K562 (cell line): ENCODE results near the gene ABCG2. TPM values are rescaled to one million over a fixed set of nuclear protein-coding genes. Genes with fewer than 3 reads are reported as not detected.

Experiments used
- ATAC-seq: fragments of 200-7000 bp; cut with Tn5 transposase; 3 replicates; pipeline ENCODE4 v1.9.1; 2020; ENCODE audit warnings: moderate library complexity
- BruUV-seq: library from RNA; stranded (reverse); fragments of 400-500 nt; replicated peaks from 2 replicates; lab custom pipeline; 2021; lab: Mats Ljungman, UMichigan
- CTCF ChIA-PET: fragments of 300-600 bp; formaldehyde crosslinking; extraction: SDS; loops from one replicate; lab custom pipeline; 2021; ENCODE audit warnings: low intra/inter-chr PET ratio; lab: Yijun Ruan, JAX
- POLR2A ChIA-PET: fragments of 300-600, 350-650 bp; sonication (Branson Sonifier 250); formaldehyde crosslinking; extraction: SDS; loops from one replicate; lab custom pipeline; 2021; ENCODE audit warnings: antibody characterized with exemption, inconsistent platforms; lab: Yijun Ruan, JAX
- DNase-seq, 4 experiments: peaks; one replicate each; pipeline versions ENCODE4 v3.0.0 to v3.0.0-alpha.2; 2011 to 2018; ENCODE audit warnings: low spot score in 3 of 4, mixed read lengths in 3 of 4; ENCODE audit errors: extremely low read depth in 1 of 4
- FAIRE-seq: peaks from 2 replicates; lab custom pipeline; 2011; peaks lifted over from hg19 to GRCh38; lab: Jason Lieb, UNC
- H2AFZ ChIP-seq: 2 replicates; pipeline ENCODE4 v1.6.0; 2011; ENCODE audit warnings: low read depth, low read length, control low read depth, inconsistent platforms
- H3K27ac ChIP-seq: fragments of 200-600 bp; 3 replicates; pipeline ENCODE4 v1.8.0; 2011; ENCODE audit warnings: low read depth, mild to moderate bottlenecking, control low read depth, inconsistent platforms, low read length, moderate library complexity, mixed read lengths; ENCODE audit errors: extremely low read depth
- H3K27me3 ChIP-seq, 2 experiments: fragments of 300-600 bp in 1 of 2; 2 replicates in 1 of 2; 3 replicates in 1 of 2; pipeline versions ENCODE4 v1.6.0 to v1.8.0; 2011; ENCODE audit warnings: inconsistent platforms in 2 of 2, low read length in 2 of 2, mild to moderate bottlenecking in 1 of 2, mixed read lengths in 1 of 2, moderate library complexity in 1 of 2; ENCODE audit not compliant: control insufficient read depth in 2 of 2, insufficient read depth in 2 of 2
- H3K36me3 ChIP-seq: fragments of 300-600 bp; 3 replicates; pipeline ENCODE4 v1.8.0; 2011; ENCODE audit warnings: mild to moderate bottlenecking, low read length, inconsistent platforms; ENCODE audit not compliant: control insufficient read depth, insufficient read depth
- H3K4me1 ChIP-seq, 2 experiments: fragments of 200-600 bp in 1 of 2; replicated peaks in 1 of 2; 2 replicates in 1 of 2; 3 replicates in 1 of 2; pipeline versions ENCODE4 v1.5.1 to v1.8.0; 2011; ENCODE audit warnings: inconsistent platforms in 2 of 2, low read length in 2 of 2, mild to moderate bottlenecking in 1 of 2, mixed read lengths in 1 of 2, moderate library complexity in 1 of 2; ENCODE audit not compliant: control insufficient read depth in 2 of 2, insufficient read depth in 2 of 2
- H3K4me2 ChIP-seq: 2 replicates; pipeline ENCODE4 v1.6.1; 2011; ENCODE audit warnings: low read length, control low read depth, inconsistent platforms, mixed read lengths; ENCODE audit not compliant: insufficient read depth
- H3K4me3 ChIP-seq: fragments of 200-600 bp; sonication (generic), shearing (Covaris generic); 2 replicates; pipeline ENCODE4 v1.5.1; 2016; ENCODE audit warnings: control low read depth, inconsistent platforms
- H3K79me2 ChIP-seq: fragments of 200-600 bp; 3 replicates; pipeline ENCODE4 v1.8.0; 2011; ENCODE audit warnings: low read length, inconsistent platforms; ENCODE audit not compliant: control insufficient read depth, insufficient read depth
- H3K9ac ChIP-seq, 2 experiments: 2 replicates each; pipeline versions ENCODE4 v1.6.0 to v1.6.1; 2011; ENCODE audit warnings: low read depth in 2 of 2, low read length in 2 of 2, control low read depth in 1 of 2, inconsistent platforms in 1 of 2, mild to moderate bottlenecking in 1 of 2, mixed read lengths in 1 of 2; ENCODE audit not compliant: insufficient read depth in 1 of 2
- H3K9me1 ChIP-seq: one replicate; pipeline ENCODE4 v1.6.0; 2011; ENCODE audit warnings: inconsistent platforms, mild to moderate bottlenecking, low read length, moderate library complexity; ENCODE audit not compliant: control insufficient read depth, insufficient read depth
- H3K9me3 ChIP-seq: replicated peaks from 2 replicates; pipeline ENCODE4 v1.5.1; 2011; ENCODE audit warnings: low read depth, low read length, inconsistent platforms; ENCODE audit not compliant: control insufficient read depth, insufficient read depth
- H4K20me1 ChIP-seq: replicated peaks from 2 replicates; pipeline ENCODE4 v1.6.1; 2011; ENCODE audit warnings: low read length, inconsistent platforms, mixed read lengths; ENCODE audit not compliant: control insufficient read depth, insufficient read depth
- MAZ ChIP-seq, 2 experiments: fragments of 450-650 bp in 1 of 2; sonication (generic) in 1 of 2; formaldehyde crosslinking; IDR thresholded peaks in 1 of 2; conservative IDR thresholded peaks in 1 of 2; 2 replicates each; pipeline versions ENCODE4 v1.4.0 to v1.5.0; 2020; ENCODE audit warnings: mild to moderate bottlenecking in 1 of 2, missing genetic modification reagents in 1 of 2
- RNF219 ChIP-seq: fragments of 250-450 bp; sonication (Bioruptor Pico); IDR thresholded peaks from 2 replicates; pipeline ENCODE4 v1.5.0; 2022; ENCODE audit warnings: mild to moderate bottlenecking
- ZFP30 ChIP-seq: fragments of 250-450 bp; sonication (Bioruptor Pico); IDR thresholded peaks from 2 replicates; pipeline ENCODE4 v1.8.0; 2022; ENCODE audit warnings: moderate library complexity, mild to moderate bottlenecking, inconsistent platforms, borderline replicate concordance
- WGBS: fragments of 100-300 bp; shearing (Covaris generic); methylation state at CpG from one replicate; pipeline ENCODE4 v1.1.6; 2016; ENCODE audit warnings: low coverage, mixed read lengths; ENCODE audit not compliant: insufficient coverage; ENCODE audit errors: missing lambda C conversion rate; 5-methylcytosine and 5-hydroxymethylcytosine counted together
- in situ Hi-C: fragments of 300-500 bp; cut with MboI; formaldehyde crosslinking; loops from 4 replicates; pipeline ENCODE4 v1.15.0; 2018; ENCODE audit warnings: inconsistent platforms, mixed read lengths
- intact Hi-C: fragments of 100-400 bp; cut with micrococcal nuclease; formaldehyde crosslinking; loops from 2 replicates; pipeline ENCODE4 v1.14.2; 2022
- polyA plus RNA-seq, 8 experiments: library from polyadenylated mRNA; depleted of rRNA in 4 of 8; stranded (reverse) in 5 of 8; unstranded in 3 of 8; fragments of >200 nt; fragmentation: Nextera tagmentation in 2 of 8; fragmentation: Illumina TruSeq in 1 of 8; extraction: Ambion mirVana in 2 of 8; extraction: Trizol in 1 of 8; gene quantifications; 2 replicates each; pipeline versions ENCODE4 v1.2.1 to v1.2.3, GENCODE V29; 2011 to 2014; ENCODE audit warnings: inconsistent platforms in 1 of 8, missing spikeins in 1 of 8
- total RNA-seq, 7 experiments: library from RNA; depleted of rRNA in 6 of 7; stranded (reverse); fragments of >200 nt in 6 of 7; fragmentation: Illumina TruSeq in 2 of 7; extraction: Trizol in 2 of 7; gene quantifications; 2 replicates each; pipeline versions ENCODE4 v1.2.1 to v1.2.3, GENCODE V29; 2011 to 2021; ENCODE audit warnings: low replicate concordance in 1 of 7

ABCG2 gene
- total and polyA plus RNA-seq, 9 of the 15 experiments (the other 6 are each of a cell fraction or from before 2014, with no cell fraction given) = 0.01 to 0.36 (median 0.11) TPM; not detected in 4

GRCh38 chr4:88188738-88189417 lies 30.4 kb upstream of the ABCG2 start:
- Histone ChIP-seq H3K4me3 (no peak overlapping the region), H3K79me2 (no peaks in the 10 kb centered on the region), H3K9ac (no peak overlapping the region), H2AFZ (no peak overlapping the region), H3K9me3 (no peaks in the 10 kb centered on the region), H3K4me1 (no peaks in the 10 kb centered on the region; a peak in 1 of 5 replicates), H3K36me3 (no peaks in the 10 kb centered on the region), H3K4me2 (no peak overlapping the region), H3K27ac (no peak overlapping the region), H4K20me1 (no peaks in the 10 kb centered on the region), H3K27me3 (no peaks in the 10 kb centered on the region; a peak in 1 of 5 replicates), H3K9me1 (no peaks in the 10 kb centered on the region)
- no peak for ATAC-seq
- ChIA-PET CTCF (no interaction called here), POLR2A (no interaction called here)
- 21% methylated on average over 6 of the region's 6 CpGs for WGBS
- no peak for DNase-seq
- TF ChIP-seq RNF219 (CRISPR knock-in tag) (no peak), MAZ (CRISPR knock-in tag; conservative IDR thresholded peaks at IDR 0.05 in 1 of 2, IDR thresholded peaks at IDR 0.05 in 1 of 2) (no peak), ZFP30 (CRISPR knock-in tag) (no peak)
- intact Hi-C loops (no loop called here), in situ Hi-C loops (no loop called here)
- BruUV-seq = no TSS peak
- no peak for FAIRE-seq
